Caco-2 (cell line): ENCODE results near the gene ABCC4. TPM values are rescaled to one million over a fixed set of nuclear protein-coding genes. Genes with fewer than 3 reads are reported as not detected.

Experiments
- BruUV-seq: library from RNA; stranded (reverse); fragments of 400-500 nt; replicated peaks from 2 replicates; lab custom pipeline; 2021; lab: Mats Ljungman, UMichigan
- CTCF ChIA-PET: fragments of 300-600 bp; sonication (Branson Sonifier 250); formaldehyde crosslinking; loops from one replicate; lab custom pipeline; 2022; ENCODE audit warnings: antibody characterized with exemption; lab: Charles Lee
- POLR2A ChIA-PET: fragments of 300-600 bp; sonication (Branson Sonifier 250); formaldehyde crosslinking; loops from one replicate; lab custom pipeline; 2022; ENCODE audit warnings: antibody characterized with exemption; lab: Charles Lee
- DNase-seq, 2 experiments: peaks; one replicate each; pipeline versions ENCODE4 v3.0.0 to v3.0.0-alpha.2; 2020 to 2022
- H3K27me3 ChIP-seq: replicated peaks from 2 replicates; pipeline ENCODE4 v1.6.0; 2011; ENCODE audit warnings: low read length; ENCODE audit not compliant: control insufficient read depth, insufficient read depth
- H3K36me3 ChIP-seq: 2 replicates; pipeline ENCODE4 v1.5.1; 2011; ENCODE audit warnings: low read length; ENCODE audit not compliant: control insufficient read depth, insufficient read depth
- H3K4me1 ChIP-seq: fragments of 250-450 bp; sonication (Bioruptor Pico); 2 replicates; pipeline ENCODE4 v1.5.1; 2020; ENCODE audit warnings: mild to moderate bottlenecking
- H3K4me3 ChIP-seq: 2 replicates; pipeline ENCODE4 v1.5.1; 2011; ENCODE audit warnings: low read depth, mild to moderate bottlenecking, control low read depth, low read length
- H3K9me3 ChIP-seq: fragments of 250-450 bp; sonication (Bioruptor Pico); 2 replicates; pipeline ENCODE4 v1.5.1; 2020; ENCODE audit warnings: mild to moderate bottlenecking, moderate library complexity
- H3K27ac Mint-ChIP-seq: one replicate; pipeline ENCODE4 v1.8.0; 2022; ENCODE audit warnings: mixed read lengths; ENCODE audit not compliant: unreplicated experiment
- H3K27me3 Mint-ChIP-seq: one replicate; pipeline ENCODE4 v1.8.0; 2022; ENCODE audit warnings: mixed read lengths; ENCODE audit not compliant: insufficient read depth, unreplicated experiment
- H3K36me3 Mint-ChIP-seq: one replicate; pipeline ENCODE4 v1.8.0; 2022; ENCODE audit warnings: mild to moderate bottlenecking, mixed read lengths; ENCODE audit not compliant: insufficient read depth, unreplicated experiment
- H3K4me1 Mint-ChIP-seq: one replicate; pipeline ENCODE4 v1.8.0; 2022; ENCODE audit warnings: low read depth, mixed read lengths; ENCODE audit not compliant: unreplicated experiment
- H3K4me3 Mint-ChIP-seq: one replicate; pipeline ENCODE4 v1.8.0; 2022; ENCODE audit warnings: mild to moderate bottlenecking, moderate library complexity, mixed read lengths; ENCODE audit not compliant: unreplicated experiment
- H3K9me3 Mint-ChIP-seq: one replicate; pipeline ENCODE4 v1.8.0; 2022; ENCODE audit warnings: mixed read lengths; ENCODE audit not compliant: unreplicated experiment
- CTCF ChIP-seq, 2 experiments: fragments of 200-600 bp in 1 of 2; IDR thresholded peaks; 1 replicate in 1 of 2; 2 replicates in 1 of 2; pipeline versions ENCODE4 v1.5.1 to v1.8.0; 2011 to 2022; ENCODE audit warnings: antibody characterized with exemption in 1 of 2, control low read depth in 1 of 2, inconsistent platforms in 1 of 2, low read depth in 1 of 2, low read length in 1 of 2, mild to moderate bottlenecking in 1 of 2, moderate library complexity in 1 of 2; ENCODE audit not compliant: insufficient read depth in 1 of 2, severe bottlenecking in 1 of 2, unreplicated experiment in 1 of 2
- intact Hi-C: fragments of 100-400 bp; cut with micrococcal nuclease; formaldehyde crosslinking; loops from one replicate; pipeline ENCODE4 v1.10.0; 2022; ENCODE audit not compliant: unreplicated experiment
- total RNA-seq: library from RNA; stranded (reverse); gene quantifications from 2 replicates; pipeline ENCODE4 v1.2.3, GENCODE V29; 2022

Gene ABCC4
- total RNA-seq, 1 experiment from 2014 or later, result 51.9 TPM

DNA sequence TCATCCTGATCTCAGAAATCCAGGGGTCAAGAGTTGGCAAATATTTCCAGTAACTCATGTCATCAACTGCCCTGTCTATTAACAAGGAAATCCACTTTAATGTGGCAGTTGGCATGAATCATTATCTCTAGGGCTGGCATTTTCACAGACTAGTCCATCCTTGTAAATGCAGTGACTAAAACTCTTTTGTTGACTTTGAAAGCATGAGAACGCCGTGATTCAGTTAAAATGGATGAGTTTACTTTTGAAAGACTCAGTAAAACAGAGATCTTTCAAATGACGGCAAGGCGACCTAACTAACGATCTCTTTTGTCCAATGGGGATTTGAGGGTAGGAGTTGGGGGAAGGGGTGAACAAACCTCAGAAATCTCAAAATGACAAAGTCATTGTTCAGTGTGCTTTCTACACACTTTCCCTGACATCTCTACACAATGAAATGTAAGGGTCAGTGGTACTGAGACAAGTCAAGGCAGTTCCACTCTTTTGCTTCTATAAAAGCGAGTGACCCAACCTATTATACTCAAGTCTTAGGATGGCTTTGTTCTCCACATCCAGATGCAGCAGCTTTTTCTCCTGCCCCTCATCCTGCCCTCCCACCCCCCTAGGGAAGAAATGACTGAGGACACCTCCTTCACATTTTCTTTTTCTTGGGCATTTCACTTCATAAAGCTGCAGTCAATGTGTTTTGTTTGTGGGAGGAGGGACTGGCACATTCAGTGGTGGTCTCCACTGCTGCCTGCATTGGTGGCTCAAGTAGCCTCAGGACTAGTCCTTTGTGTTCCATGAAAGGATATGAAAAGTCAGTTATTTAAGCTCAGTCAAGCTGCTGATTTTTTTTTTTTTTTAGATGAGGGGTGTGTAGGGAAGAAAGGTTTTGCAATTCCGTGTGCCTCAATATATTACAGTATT is 200.5 kb downstream of the ABCC4 start:
- Histone ChIP-seq H3K4me3 (no peak overlapping the region), H3K36me3 (no peaks in the 10 kb centered on the region), H3K27me3 (no peaks in the 10 kb centered on the region), H3K4me1 (no peaks in the 10 kb centered on the region), H3K9me3 (peaks cover 4% of the 10 kb centered on the region; the same call in 1 of the 2 replicates)
- POLR2A ChIA-PET, result no interaction called here
- intact Hi-C loops, result no loop called here
- Mint-ChIP-seq H3K4me1 (no peaks in the 10 kb centered on the region), H3K4me3 (no peak overlapping the region), H3K27ac (no peak overlapping the region), H3K27me3 (no peaks in the 10 kb centered on the region), H3K9me3 (peaks cover 18% of the 10 kb centered on the region), H3K36me3 (peaks cover 28% of the 10 kb centered on the region)
- CTCF ChIA-PET, result no interaction called here
- DNase-seq, result no peak
- no TSS peak for BruUV-seq
- no peak for TF ChIP-seq CTCF (IDR thresholded peaks at IDR 0.05; ENCODE audit: insufficient read depth in 1 of 2, low read depth in 1 of 2, low read length in 1 of 2, severe bottlenecking in 1 of 2, unreplicated experiment in 1 of 2)

DNA sequence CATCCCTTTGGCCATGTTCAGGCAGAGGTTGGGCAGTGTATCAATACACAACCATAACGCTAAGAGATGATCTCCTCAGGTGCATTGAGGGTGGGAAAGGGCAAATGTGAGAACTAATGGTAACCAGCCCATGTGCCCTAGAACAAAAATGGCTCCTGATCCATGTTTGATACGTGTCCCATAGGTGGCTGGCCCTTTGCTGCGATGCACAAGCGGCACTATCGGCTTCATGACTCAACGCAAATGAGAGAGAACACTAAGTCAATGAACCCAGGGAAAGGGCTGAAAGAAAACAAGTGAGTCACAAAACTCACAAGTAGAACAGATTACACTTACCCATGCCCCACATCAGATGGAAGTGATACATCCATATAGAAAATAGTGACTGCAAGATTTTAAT is 201.7 kb downstream of the ABCC4 start:
- no peak for DNase-seq
- Mint-ChIP-seq H3K4me3 (no peak overlapping the region), H3K4me1 (peaks cover 3% of the 10 kb centered on the region), H3K27ac (no peak overlapping the region), H3K36me3 (peaks cover 21% of the 10 kb centered on the region), H3K27me3 (no peaks in the 10 kb centered on the region), H3K9me3 (peaks cover 24% of the 10 kb centered on the region)
- ChIA-PET POLR2A (no interaction called here), CTCF (no interaction called here)
- Histone ChIP-seq H3K9me3 (peaks cover 4% of the 10 kb centered on the region; the same call in 1 of the 2 replicates), H3K4me3 (no peak overlapping the region), H3K27me3 (no peaks in the 10 kb centered on the region), H3K36me3 (no peaks in the 10 kb centered on the region), H3K4me1 (no peaks in the 10 kb centered on the region)
- TF ChIP-seq CTCF (IDR thresholded peaks at IDR 0.05; ENCODE audit: insufficient read depth in 1 of 2, low read depth in 1 of 2, low read length in 1 of 2, severe bottlenecking in 1 of 2, unreplicated experiment in 1 of 2), result no peak
- intact Hi-C loops, result no loop called here
- no TSS peak for BruUV-seq

DNA sequence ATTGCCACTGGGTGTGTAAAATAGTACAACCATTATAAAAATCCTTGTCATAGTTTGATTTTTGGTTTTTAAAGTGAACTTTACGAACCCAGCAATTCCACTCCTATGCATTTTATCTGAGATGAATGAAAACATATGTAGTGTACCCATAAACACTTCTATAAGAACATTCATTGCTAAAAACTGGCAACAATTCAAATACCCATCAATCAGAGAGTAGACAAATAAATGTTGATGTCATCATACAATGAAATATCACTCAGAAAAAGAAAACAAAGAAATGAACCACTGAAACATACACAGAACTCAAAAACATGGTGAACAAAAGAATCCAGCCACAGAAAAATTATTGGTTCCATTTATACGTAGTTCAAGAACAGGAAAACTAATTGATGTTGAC is 202.3 kb downstream of the ABCC4 start:
- Histone ChIP-seq H3K9me3 (peaks cover 4% of the 10 kb centered on the region; the same call in 1 of the 2 replicates), H3K27me3 (no peaks in the 10 kb centered on the region), H3K4me3 (no peak overlapping the region), H3K4me1 (no peaks in the 10 kb centered on the region), H3K36me3 (no peaks in the 10 kb centered on the region)
- BruUV-seq, result no TSS peak
- Mint-ChIP-seq H3K27me3 (no peaks in the 10 kb centered on the region), H3K4me3 (no peak overlapping the region), H3K4me1 (peaks cover 8% of the 10 kb centered on the region), H3K27ac (no peak overlapping the region), H3K36me3 (peaks cover 18% of the 10 kb centered on the region), H3K9me3 (peaks cover 24% of the 10 kb centered on the region)
- CTCF ChIA-PET, result no interaction called here
- intact Hi-C loops, result no loop called here
- no peak for DNase-seq
- POLR2A ChIA-PET, result no interaction called here
- no peak for TF ChIP-seq CTCF (IDR thresholded peaks at IDR 0.05; ENCODE audit: insufficient read depth in 1 of 2, low read depth in 1 of 2, low read length in 1 of 2, severe bottlenecking in 1 of 2, unreplicated experiment in 1 of 2)
